Right lung (tissue), 5 donors: Measurements from ENCODE around the gene DOCK10. TPM values are rescaled to one million over a fixed set of nuclear protein-coding genes. Genes with fewer than 3 reads are reported as not detected.

Experiments used
- DNase-seq, 2 donors: peaks; one replicate each; pipeline ENCODE4 v3.0.0-alpha.2; 2013
- polyA plus RNA-seq, 5 donors: library from polyadenylated mRNA; unstranded; fragments of 120-200 nt; gene quantifications; one replicate each; pipeline versions ENCODE4 v1.2.1 to v1.2.3, GENCODE V29; 2013; ENCODE audit warnings: inconsistent platforms in 1 of 5, low replicate concordance in 1 of 5; ENCODE audit not compliant: insufficient read length in 5 of 5, insufficient read depth in 1 of 5

DOCK10 gene
- polyA plus RNA-seq, 5 donors = 39.7 to 44.2 (median 42.8) TPM

DNA sequence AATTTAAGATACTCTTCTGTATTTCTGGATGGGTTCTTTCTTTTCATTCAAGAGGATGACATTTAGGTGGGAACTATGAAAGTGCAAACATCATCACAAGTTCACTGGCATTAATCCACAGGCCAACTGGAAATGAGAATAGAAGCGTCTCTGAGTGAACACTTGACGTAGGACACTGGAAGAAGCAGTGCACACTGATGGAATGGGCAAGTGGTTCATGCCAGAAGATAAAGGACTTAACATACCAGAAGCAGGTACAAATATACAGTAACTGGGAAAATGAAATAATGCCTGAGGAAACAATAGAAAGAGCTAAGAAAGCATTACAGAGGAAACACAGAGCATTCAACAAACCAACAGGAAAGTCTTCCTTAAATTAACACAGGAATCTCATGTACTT, 205.2 kb downstream of the DOCK10 start:
- DNase-seq = no peak

DNA sequence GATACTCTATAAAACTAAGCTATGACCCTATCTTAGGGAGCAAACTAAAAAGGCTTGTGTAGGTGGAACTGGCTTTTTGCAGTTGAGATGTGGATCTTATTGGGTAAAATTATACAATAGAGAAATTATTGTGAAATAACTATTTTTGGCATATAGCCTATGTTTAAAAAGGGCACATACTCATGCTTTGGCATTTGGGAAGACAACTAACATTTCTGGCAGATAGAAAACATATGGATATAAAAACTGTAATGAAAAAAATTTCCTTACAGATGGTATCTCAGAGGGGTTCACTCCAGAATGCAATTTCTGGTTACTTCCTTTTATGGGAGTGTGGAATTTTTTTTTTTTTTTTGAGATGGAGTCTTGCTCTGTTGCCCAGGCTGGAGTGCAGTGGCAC, 206.0 kb downstream of the DOCK10 start:
- DNase-seq = no peak

DNA sequence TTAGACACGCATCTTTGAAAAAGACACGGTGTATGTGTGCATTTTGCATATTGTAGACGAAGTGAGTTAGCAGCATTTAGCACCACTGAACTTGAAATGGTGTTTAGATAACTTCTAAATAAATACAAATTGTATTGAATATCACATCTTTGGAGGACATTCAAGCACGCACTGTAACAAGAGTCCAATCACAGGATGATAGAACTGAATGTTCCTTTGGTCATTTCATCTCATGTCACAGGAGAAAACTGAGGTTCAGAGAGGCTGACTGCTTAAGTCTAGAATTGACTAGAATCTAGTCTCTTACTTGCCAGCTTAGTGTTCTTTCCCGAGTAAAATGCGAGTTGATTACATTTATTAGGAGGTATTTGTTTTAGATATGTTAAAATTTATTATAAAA, 206.9 kb downstream of the DOCK10 start:
- DNase-seq = no peak

DNA sequence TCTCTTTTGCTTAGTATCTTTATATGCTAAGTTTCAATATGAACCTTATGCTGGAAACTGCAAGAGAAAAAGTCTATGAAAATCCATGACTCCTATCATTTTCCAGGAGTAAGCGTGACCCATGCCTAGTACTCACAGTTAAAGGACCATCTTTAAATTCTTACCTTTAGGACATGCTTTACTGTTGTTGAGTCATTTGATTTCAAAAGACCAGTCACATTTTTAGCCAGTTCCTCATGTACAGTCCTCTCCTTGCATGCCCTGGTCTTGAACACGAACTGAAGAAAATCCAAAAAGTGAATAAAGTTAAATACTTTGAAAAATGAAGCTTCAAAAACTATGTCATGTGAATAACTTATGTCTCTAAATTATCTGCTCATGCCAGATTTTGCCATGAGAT, 208.3 kb downstream of the DOCK10 start:
- DNase-seq = no peak

DNA sequence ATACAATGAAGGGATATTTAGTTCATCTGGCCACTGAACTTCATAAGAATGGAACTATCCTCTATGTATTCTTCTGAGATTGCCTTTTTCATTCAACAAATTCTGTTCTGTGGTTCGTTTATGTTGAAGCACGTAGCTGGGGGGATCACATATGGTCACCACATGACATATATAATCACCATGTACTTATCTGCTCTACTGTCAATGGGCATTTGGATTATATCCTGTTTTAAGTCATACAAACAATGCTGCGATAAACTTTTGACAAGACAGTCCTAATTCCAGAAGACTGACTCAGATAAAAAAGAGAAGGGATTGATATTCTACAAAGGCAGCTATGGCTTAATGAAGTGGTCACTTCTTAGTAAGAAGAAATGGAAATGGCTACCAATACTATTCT, 210.1 kb downstream of the DOCK10 start:
- DNase-seq = no peak

DNA sequence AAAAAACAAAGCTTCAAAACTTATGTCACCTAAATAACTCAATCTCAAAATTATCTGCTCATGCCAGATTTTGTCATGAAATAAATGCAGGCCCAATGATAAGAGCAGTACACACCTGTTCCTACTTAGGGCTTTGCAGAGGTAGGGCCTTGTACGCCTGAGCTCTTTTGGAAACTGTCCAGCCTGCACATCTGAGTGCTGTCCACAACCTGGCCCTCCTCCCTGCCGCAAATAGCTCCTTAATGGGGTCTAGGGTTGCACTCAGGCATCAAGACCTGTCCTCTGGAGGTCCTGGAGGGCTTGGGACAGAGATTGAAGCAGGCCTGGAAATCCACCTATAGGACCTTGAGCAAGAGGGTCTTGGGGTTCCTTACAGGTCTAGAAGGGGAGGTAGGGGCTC, 210.7 kb downstream of the DOCK10 start:
- no peak for DNase-seq

DNA sequence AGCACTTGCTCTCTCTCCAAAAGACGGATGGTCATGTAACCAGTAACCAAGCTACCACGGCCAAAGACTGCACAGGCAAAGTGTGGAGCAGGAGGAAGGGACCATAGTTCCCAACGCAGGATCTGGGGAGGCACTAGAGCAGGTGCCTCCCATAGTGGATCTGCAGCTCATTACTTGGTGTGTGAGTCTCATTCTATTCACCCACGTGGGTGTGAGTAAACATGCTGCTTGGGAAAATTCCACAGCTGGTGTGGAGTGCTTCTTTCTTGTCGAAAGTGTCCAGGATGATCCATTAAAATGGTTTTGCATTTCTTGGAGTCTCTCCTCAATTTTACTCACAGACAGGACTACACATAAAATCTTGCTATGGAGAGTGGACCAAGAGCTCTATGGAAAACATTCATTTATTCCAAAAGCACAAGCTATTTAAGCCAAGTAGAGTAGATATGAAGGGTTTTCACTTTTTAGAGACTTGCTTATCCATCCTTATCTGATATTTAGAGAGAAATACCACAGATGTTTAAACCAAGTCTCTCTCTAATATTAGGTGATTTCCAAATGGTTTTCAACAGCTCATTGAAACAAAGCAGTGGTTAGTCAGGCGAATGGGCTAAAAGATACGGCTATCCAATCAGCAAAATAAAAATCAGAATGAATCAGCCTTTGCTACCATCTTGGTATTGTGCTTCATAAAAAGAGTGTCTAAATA, 221.8 kb downstream of the DOCK10 start:
- no peak for DNase-seq

DNA sequence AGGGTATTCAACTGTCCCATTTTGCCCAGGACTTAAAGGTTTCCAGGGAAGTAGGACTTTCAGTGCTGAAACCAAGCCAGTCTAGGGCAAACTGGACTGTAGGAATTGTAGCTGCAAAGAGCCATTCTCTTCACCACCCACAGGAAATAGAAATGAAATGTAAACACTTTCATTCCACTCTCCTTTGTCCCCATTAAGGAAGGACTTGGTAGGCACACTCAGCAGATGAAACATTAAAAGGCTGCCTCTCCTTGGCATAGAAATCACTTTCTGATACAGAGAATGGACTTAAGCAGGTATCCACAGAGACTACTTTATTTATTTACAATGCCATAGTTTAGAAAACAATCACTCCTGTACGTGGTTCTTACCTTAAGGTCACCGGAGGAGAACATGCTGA, 223.2 kb downstream of the DOCK10 start:
- peak; percentile 11 to 14 for DNase-seq

DNA sequence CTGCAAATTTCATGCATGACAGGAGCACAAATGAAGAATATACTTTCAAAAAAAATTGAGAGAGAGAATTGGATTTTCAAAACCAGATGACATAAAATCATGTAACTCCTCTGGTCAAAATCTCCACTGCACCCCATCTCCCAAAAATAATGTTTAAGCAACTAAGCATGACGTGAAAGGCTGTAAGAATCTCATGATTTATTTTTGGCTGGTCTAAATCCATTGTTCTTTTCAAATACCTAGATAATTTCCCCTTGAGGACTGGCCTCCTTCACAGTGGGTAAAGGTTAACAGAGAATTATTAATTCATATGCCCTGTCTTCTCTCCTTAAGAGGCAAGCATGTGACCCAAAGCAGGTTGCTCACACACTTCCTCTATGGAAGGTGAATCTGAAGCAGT, 224.6 kb downstream of the DOCK10 start:
- no peak for DNase-seq

DNA sequence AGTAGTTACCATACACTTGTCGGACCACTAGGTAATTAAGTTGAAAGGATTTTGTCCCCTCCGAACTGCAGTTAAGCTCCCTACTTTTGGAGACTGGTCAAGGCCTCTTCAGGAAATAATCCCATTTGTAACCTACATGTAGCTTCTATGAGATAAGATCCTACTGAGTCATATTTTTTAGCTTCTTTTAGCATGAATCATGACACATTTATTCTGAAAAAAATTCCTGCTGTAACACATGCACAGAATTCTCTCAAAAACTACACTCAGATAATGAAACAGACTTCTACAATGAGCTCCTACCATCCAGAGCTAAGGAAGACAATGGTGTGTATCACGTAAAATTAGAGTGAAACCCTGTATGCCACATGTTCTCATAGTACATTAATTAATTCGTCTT, 225.5 kb downstream of the DOCK10 start:
- no peak for DNase-seq

DNA sequence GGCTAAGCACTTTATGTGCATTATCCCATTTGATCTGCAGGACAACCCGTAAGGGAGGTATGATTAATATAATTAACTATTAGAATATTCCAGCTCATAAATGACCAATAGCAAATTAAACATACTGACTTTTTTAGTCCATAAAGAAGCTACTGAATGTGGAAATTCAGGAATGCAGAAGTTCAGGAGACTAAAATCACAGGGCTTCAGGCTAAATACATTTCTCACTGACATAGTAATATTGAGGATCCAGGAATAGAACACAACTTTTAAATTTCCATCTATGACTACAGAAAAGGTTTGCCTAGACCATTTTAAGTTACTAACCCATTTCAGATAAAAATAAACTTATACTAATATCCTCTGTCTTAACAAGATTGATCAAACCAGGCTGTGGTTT, 228.7 kb downstream of the DOCK10 start:
- DNase-seq = no peak

DNA sequence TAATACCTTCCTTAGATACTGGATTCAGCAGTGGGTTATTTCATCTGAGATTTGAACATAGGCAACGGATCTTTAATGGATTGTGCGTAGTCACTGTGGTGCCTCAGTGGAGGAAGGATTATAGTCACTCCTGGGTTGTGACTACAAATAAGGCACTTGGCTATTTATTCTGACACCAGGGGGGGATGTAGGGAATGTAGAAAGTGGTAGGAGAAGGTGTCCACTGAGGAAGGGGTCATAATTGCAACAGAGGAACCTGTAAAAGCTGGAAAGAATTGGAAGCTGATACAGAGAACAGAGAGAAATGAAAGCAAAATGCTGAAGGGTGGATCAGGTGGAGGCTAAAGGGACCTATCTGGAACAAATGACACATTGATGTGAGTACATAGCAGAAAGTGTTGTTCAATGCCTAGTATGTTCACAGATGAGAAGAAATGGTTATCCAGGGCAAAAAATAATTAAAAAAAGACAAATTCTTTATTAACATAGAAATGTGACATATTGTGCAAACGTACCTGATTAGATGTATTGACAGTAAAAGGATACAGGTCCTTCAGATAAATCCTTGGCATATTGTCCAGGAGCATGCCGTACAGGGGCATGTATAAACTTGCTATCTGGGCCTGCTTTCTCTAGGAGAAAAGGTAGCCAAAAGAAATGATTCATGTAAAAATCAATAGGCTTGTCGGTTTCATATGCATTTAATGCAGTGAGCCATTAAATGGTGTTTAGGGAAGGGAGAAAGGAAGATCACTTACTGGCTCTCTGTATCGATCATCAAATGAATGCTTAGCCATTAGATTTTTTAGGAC, 234.9 kb downstream of the DOCK10 start:
- DNase-seq = no peak

DNA sequence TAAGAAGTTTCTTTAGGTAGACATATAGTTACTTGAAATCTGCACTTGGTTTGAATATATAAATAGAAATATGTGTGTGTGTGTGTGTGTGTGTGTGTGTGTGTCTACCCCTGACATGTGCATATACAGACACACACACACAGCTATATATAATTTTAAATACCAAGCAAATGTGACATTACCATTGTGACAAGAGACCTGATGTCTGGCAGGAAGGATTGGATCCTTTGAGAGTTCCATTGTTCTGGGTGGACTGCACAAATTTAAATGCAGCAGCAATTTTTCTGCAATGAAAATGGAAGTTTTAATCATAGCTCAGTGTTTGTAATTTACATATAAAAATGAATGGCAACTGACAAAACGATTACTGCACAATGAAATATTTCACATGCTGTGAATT, 238.3 kb downstream of the DOCK10 start:
- DNase-seq = no peak

DNA sequence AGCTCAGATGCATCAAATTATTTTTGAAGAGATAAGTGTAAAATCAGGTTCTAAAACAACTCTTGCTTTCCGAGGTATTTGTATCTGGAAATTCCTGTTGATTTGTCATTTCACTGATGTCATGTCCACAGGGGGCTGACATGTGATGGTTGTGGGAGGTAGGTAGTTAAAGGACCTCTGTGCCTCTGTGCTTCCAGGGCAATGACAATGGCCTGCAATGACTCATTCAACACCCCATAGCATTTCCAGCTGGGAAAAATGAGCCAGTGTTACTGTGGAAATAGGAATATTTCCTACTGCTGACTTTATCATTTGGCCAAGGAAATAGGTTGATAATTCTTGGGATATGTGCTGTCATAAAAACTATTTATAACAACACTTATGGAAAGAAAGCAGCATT, 239.9 kb downstream of the DOCK10 start:
- no peak for DNase-seq

DNA sequence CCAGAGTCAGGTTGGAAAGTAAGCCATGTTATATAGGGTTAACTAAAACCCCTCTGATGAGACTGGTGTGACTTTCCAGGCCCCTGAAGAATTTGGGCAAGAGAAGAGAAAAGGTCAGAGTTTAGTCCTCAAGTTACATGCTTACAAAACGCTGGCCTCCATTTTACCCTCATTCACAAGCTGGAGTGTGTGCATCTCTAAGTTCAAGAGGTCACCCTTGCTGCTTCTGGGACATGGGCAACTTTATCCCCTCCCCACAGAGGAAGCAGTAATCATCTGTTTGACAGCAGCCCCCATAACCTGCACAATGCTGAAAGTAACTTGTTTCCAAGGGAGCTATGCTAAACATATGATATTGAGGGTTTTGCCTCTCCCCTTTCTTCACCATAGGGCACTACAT, 240.9 kb downstream of the DOCK10 start:
- no peak for DNase-seq

DNA sequence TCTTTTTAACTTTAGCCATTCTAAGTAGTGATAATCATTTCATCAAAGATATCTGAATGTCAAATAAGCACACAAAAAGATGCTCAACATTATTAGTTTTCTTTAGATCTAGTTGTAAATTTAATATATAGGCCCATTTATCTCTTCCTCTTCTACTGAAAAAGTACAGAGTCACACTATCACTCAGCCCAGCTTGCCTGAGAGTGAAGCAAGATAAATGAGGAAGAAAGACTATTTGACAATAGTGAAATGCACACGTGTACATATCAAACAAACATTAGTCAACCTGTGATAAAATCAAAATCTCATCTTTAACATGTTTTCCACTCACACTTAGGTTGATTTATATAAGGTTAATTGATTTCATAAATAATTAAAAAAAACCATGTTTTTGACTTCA, 242.6 kb downstream of the DOCK10 start:
- DNase-seq = no peak

DNA sequence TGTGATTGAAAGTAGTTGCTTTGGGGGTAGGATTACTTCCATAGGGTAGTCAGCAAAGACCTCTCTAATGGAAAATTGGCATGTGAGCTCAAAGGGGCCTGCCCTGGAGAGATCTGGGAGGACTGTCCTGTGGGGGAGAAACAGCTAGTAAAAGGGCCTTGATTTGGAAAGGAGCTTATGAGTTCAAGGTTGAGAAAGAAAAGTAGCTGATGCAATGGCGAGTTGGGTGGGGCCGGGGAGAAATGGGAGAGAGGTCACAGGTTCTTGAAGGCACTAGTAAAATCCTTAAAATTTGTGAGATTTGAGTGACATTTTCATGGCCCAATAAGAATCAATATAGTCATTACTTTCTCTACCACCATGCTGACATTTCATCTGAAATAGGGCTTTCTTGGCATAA, 244.1 kb downstream of the DOCK10 start:
- DNase-seq = no peak

DNA sequence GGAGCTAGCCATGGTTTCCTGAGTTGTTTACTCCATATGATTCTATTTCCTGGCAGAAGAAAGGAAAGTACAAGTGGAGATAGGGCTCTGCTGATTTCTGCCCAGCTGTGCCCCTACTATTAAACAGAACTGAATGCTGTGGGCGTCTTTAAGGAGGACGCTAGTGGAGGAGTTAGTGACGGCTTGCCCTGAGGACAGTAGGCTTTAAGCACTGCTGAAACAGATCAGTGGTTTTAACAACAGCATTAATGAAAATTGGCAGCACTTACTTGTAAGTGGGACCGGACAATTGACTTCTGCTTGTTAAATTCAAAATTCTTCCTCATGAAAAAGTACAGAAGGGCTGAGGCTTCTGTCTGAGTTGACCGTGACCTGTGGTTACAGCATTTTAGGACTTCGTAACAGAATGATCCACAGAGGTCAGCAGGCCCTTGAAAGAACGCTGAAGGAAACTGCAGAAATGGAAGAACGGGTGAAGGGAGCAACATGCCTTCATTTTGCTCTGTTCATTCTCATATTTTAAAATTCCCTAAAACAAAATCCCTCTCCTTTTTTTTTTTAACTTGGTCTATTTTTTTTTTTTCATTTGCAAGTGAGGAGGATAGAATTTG, 245.5 kb downstream of the DOCK10 start:
- no peak for DNase-seq

DNA sequence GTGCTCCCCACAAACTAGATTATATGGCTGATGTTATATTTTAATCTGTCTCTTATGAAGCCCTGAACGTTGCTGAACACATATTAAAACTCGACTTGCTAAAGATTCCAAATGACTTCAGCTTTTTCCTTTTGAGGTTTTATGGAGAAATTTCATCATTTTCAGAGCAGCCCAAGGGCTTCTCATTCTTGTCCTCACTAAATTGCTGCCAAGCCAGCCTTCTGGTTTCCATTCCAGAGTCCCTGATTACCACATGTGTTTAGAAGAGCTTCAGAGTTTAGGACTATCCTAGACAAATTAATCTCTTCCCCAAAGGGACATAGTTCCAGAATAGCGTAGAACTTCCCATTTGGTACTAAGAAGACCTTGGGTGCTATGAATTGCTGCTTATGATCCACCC, 248.3 kb downstream of the DOCK10 start:
- no peak for DNase-seq

DNA sequence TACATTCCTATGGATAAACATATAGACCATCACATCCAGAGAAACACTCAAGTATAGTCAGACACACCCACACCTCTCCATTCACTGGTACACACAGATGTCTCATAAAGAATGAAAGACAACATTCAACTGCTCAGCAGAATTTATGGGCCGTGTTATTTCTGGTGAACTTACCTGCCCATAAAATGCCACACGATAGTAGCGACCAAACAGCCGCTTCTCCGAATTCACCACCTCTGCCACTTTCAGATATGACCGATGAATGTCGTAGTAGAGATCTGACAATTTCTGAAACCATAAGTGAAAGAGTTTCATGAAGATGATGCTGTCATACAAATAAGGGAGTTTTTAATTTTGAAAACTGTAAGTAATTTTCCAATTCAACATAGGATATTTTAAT, 255.4 kb downstream of the DOCK10 start:
- DNase-seq = no peak

DNA sequence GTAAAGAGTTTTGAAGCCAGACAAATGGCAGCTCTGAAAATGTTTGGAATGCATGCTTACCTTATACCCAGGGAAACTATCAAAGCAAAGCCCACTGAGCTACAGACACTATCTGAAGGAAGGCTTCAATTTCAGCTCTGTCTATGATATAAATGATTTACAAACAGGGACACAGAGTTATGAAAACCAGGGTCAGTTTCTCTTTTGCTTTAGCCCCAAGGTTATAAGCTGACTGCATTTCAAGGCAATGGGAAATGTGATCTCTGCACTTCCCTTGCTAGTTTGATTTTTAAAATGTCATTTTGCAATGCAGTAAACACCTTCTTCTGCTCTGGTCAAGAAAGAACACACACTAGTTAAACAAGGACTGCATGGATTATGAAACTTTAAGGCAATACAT, 260.9 kb downstream of the DOCK10 start:
- no peak for DNase-seq

DNA sequence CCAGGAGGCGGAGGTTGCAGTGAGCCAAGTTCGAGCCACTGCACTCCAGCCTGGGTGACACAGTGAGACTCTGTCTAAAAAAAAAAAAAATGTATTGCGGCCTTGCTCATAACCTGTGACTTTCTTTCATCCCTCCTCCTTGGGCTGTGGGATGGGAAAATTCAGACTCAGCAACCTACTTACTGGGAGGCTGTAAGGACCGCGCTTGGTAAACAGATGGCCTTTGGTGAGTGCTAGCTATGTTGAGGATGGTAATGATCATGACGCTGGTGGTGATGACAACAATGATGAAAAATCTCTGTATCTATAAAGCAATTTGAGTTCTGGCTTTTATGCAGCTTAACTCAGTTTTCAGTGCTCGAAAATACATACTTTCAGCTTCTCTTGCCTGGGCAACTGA, 261.4 kb downstream of the DOCK10 start:
- DNase-seq = no peak

DNA sequence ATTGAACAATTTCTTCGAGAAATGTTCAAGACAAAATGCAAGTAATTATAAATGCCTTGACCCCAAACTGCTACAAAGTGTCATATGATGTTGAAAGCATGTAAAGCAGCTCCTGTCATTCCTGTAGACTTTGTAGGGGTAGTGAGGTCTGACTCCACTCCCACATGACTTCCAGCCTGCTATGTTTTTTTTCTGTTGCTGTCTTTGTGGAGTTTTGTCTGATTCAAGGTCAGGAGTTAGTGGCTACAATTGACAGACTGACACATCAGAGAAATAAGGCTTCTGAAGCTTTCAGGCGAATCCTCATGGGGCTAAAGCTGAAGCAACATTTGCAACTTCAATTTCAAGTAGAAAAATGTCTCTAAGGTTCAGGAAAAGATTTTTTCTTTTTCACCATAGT, 262.2 kb downstream of the DOCK10 start:
- no peak for DNase-seq
